ENCODE data around the gene ANTXR1.
"Not testable (repeated sequence)": the region's sequence is repeated elsewhere in the genome, so short reads cannot be mapped to it uniquely, and the experiment has no call there.

The ANTXR1 gene

DNA sequence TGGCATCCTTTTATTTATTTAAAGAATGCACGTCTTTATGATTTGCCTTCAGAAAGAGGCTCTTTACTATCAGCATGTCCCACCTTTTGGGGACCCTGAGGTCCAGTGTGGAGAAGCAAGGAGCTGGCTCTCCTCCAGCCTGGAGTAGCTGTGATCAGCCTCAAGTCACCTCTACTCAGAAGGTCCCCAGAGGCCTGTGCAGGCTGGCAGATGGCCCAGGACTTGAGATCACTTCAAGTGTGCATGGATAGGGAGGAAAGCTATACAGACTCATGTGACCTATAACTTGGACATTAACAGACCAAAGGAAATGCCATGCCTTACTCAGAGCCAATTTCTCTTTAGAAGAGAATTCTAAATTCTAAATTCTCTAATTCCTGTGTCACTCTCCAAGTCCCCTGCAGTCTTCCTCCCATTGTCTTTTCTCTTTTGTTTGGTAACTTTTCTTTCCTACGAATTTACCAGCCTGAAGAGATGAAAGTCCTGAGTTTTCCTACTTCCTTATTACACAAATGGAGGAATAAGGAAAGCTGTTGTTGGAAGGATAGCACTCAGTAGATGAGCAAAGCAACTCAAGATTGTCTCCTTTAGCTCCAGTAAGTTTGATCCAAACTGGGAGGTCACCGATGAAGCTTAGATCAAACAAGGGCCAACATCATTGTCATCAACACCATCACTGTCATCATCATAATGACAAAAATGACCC lies 210.1 kb downstream of the ANTXR1 start:
- in situ Hi-C loops (cut with HindIII; ENCODE audit: low sequenced_read_pairs), result no loop called here

GRCh38 chr2:69223759-69224511 lies 211.0 kb downstream of the ANTXR1 start:
- in situ Hi-C loops (cut with HindIII; ENCODE audit: low sequenced_read_pairs), result no loop called here

DNA sequence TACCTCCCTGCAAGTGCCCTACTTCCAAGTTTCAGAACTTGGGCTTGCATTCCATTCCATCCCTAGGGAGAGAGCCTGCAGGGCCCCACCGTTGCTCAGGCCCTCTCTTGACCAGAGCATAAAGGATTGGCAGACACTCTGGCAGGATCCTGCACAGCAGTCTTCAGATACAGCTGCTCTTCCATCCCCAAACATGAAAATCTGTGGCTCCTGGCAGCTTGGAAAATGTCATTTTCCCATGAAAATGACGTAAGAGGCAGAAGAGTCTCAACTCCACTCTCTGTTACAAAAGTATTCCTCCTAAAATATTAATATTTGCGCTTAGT lies 211.5 kb downstream of the ANTXR1 start:
- in situ Hi-C loops (cut with HindIII; ENCODE audit: low sequenced_read_pairs), result no loop called here

DNA sequence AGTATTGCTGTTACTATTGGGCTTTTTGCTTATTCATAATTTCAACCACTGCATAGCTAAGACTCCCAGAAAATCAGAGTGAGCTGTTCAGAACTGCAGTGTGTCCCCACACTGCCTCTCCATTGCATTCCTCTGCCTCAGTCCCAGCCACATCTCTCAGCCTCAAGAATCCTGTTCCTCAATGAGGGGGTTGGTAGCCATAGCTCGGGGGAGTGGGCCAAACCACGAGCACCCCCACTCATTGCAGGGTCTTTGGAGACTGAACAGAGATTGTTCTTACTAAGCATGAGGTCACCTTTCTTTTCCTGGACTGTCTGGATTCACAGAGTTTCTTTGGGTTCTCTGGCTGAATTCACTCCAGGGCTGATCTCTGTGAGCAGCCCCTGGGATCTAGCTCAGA lies 213.0 kb downstream of the ANTXR1 start:
- in situ Hi-C loops (cut with HindIII; ENCODE audit: low sequenced_read_pairs), result no loop called here

DNA sequence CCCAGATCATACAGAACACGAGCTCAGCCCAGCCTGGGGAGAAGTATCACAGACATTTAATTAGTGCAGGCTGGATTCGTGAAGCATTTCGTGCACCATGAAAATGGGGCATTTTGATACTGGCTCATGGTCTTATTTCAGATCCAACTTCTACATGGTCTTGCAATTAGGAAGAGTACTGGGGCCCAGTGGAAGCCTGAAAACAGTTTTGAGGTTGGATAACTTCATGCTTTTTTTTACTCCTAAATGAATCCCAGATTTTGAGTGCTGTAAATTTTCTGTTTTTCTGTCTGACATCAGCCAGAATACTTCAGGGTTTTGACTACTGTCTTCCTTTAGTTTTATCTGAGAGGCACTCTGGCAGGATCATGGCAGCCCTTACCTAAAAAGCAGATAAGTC lies 213.9 kb downstream of the ANTXR1 start:
- in situ Hi-C loops (cut with HindIII; ENCODE audit: low sequenced_read_pairs), result no loop called here

DNA sequence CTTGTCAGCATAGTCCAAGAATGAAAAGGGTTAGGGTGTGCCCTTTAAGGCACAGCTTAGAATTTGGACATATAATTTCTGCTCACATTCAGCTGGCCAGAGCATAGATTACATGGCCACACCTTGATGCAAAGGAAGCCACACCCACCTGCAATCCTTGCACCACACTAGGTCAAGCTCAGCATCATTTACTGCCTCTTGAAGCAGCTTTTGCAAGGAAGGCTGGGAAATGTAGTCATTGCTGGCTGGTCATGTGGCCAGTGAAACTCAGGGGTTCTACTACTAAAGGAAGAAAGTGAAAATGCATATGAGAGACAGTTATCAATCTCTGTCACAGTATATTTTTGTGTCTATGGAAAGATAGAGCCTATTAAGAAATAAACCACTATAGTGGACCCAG lies 214.7 kb downstream of the ANTXR1 start:
- in situ Hi-C loops (cut with HindIII; ENCODE audit: low sequenced_read_pairs), result no loop called here

- in situ Hi-C loops (cut with HindIII; ENCODE audit: low sequenced_read_pairs), result not testable (repeated sequence)
Measured at GRCh38 chr2:69230946-69231345, 218.0 kb downstream of the ANTXR1 start.

DNA sequence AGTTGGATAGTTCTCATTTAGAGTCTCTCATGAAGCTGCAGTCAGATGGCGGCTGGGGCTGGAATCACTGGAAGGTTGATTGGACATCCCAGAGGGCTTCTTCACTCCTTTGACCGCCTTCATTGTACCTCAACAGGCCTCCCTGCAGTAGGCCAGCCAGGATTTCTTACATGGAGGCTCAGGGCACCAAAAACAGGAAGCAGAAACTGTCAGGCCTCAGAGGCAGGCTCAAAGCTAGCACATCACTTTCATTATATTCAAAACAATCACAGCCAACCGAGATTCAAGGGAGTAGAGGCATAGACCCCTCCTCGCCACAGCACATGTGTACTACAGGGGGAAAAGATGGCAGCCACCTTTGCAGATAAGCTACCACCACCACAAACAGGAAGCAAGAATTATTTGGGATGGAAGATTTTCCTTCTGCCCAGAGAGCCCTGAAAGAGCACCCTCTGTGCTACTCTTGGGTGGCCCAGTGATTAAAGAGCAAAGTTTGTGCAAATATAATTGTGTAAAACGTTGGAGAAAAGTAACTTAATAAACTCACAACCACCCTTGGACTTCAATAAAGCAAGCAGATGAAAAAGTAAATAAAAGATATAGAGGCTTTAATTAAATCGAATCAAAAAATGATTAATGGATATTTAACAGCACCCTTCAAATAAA lies 218.8 kb downstream of the ANTXR1 start:
- in situ Hi-C loops (cut with HindIII; ENCODE audit: low sequenced_read_pairs), result no loop called here

- in situ Hi-C loops (cut with HindIII; ENCODE audit: low sequenced_read_pairs), result not testable (repeated sequence)
Measured at GRCh38 chr2:69235835-69236234, 222.9 kb downstream of the ANTXR1 start.

GRCh38 chr2:69237070-69237670 lies 224.2 kb downstream of the ANTXR1 start:
- in situ Hi-C loops (cut with HindIII; ENCODE audit: low sequenced_read_pairs), result no loop called here

DNA sequence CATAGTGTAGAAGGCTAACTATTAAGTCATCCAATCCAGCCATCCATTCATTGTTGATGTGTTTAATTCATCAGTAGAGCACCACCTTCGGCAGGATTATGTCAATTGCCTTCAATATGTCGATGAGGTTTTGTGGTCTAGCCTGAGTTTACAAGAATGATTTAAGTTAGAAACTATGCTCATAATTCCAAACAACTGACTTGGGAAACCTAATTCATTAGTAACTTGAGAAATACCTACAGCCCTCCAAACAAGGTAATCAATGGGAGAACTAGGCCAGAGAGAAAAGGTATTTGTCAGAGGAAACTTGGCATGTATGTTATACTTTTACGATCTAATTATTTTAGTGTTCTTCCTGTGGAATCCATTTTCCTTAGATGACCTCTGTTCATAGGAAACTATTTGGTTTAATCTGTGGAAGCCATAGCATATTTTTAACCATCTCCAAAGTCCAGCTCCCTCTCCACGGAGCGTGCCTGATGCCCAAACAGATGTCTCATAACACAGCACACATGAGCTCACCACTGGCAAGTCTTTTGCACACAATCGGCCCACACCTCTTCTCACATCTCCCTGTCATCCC lies 225.6 kb downstream of the ANTXR1 start:
- in situ Hi-C loops (cut with HindIII; ENCODE audit: low sequenced_read_pairs), result no loop called here

GRCh38 chr2:69241093-69241492 lies 228.1 kb downstream of the ANTXR1 start:
- in situ Hi-C loops (cut with HindIII; ENCODE audit: low sequenced_read_pairs), result no loop called here

- in situ Hi-C loops (cut with HindIII; ENCODE audit: low sequenced_read_pairs), result no loop called here
Measured at GRCh38 chr2:69241664-69242514, 228.9 kb downstream of the ANTXR1 start.

GRCh38 chr2:69242651-69243051 lies 229.7 kb downstream of the ANTXR1 start:
- in situ Hi-C loops (cut with HindIII; ENCODE audit: low sequenced_read_pairs), result no loop called here

DNA sequence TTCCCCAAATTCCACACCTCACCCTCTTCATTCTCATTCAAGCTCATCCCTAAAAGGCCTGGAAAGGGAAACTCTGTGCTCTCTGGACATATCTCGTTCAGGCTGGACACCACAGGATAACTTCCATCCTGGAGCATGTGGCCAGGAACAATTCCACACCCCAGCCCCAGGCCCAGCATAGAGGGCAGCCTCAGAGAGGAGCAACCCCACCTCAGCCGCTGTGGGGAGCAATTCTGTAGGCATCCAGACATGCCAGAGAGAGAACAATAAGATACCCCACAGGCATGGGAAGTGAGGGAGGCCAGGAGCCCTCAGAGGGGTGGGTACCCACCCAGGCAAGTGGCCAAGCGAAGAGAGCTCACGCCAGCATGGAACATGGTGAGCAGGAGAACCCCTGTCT lies 230.7 kb downstream of the ANTXR1 start:
- in situ Hi-C loops (cut with HindIII; ENCODE audit: low sequenced_read_pairs), result no loop called here

DNA sequence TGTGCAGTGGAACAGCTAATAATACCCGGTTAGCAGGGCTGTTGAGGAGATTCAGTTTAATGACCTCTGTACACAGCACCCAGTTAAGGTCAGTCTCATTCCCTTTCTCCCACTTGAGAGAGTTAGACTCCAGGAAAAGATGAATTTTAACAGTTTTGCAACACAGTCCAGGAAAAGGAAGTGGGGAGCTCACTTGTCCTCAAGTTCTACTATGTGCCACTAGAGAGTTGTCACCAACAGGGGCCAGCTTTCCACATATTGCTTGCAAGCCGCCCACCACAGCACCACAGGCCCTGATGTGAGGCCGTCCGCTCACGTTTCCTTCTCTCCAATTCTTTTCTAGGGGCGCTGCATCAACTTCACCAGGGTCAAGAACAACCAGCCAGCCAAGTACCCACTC lies 231.9 kb downstream of the ANTXR1 start:
- in situ Hi-C loops (cut with HindIII; ENCODE audit: low sequenced_read_pairs), result no loop called here

DNA sequence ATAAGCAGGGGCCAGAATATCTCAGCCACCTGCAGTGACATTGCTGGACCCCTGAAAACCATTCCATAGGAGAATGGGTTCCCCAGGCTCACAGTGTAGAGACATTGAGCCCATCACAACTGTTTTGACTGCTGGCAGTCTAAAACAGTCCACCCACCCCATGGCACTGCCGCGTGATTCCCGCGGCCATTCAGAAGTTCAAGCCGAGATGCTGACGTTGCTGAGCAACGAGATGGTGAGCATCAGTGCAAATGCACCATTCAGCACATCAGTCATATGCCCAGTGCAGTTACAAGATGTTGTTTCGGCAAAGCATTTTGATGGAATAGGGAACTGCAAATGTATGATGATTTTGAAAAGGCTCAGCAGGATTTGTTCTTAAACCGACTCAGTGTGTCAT lies 234.6 kb downstream of the ANTXR1 start:
- in situ Hi-C loops (cut with HindIII; ENCODE audit: low sequenced_read_pairs), result no loop called here

GRCh38 chr2:69248232-69248631 lies 235.3 kb downstream of the ANTXR1 start:
- in situ Hi-C loops (cut with HindIII; ENCODE audit: low sequenced_read_pairs), result no loop called here

- in situ Hi-C loops (cut with HindIII; ENCODE audit: low sequenced_read_pairs), result no loop called here
Measured at GRCh38 chr2:69250981-69251380, 238.0 kb downstream of the ANTXR1 start.

GRCh38 chr2:69251943-69252342 lies 239.0 kb downstream of the ANTXR1 start:
- in situ Hi-C loops (cut with HindIII; ENCODE audit: low sequenced_read_pairs), result no loop called here
